Measurements from ENCODE around the gene EMILIN2. TPM values are rescaled to one million over a fixed set of nuclear protein-coding genes. Genes with fewer than 3 reads are reported as not detected.

Gene EMILIN2
- total RNA-seq, 1 donor from 2014 or later: 51.5 TPM

GRCh38 chr18:2960983-2961696 is 114.3 kb downstream of the EMILIN2 start:
- no peaks in the 10 kb centered on the region for H3K36me3 ChIP-seq
- peak overlapping the region; percentile 61 for H3K27ac ChIP-seq
- DNase-seq (no peak), ATAC-seq (no peak)
- H3K4me1 ChIP-seq: peaks cover 49% of the 10 kb centered on the region
- TF ChIP-seq CTCF (IDR thresholded peaks at IDR 0.05): no peak
- H3K9me3 ChIP-seq: no peaks in the 10 kb centered on the region
- H3K27me3 ChIP-seq (ENCODE audit: low read depth): no peaks in the 10 kb centered on the region
- intact Hi-C loops (cut with DNase I): no loop called here
- no peak overlapping the region for H3K4me3 ChIP-seq

- TF ChIP-seq CTCF (IDR thresholded peaks at IDR 0.05): no peak
Measured at GRCh38 chr18:2961821-2962220, 115.0 kb downstream of the EMILIN2 start.

GRCh38 chr18:2963048-2963447 is 116.2 kb downstream of the EMILIN2 start:
- Histone ChIP-seq H3K9me3 (no peaks in the 10 kb centered on the region), H3K4me3 (no peak overlapping the region), H3K27me3 (ENCODE audit: low read depth) (no peaks in the 10 kb centered on the region), H3K36me3 (no peaks in the 10 kb centered on the region), H3K4me1 (peaks cover 61% of the 10 kb centered on the region), H3K27ac (peak overlapping the region; percentile 15)
- intact Hi-C loops (cut with DNase I): no loop called here
- ATAC-seq (no peak), DNase-seq (no peak)
- TF ChIP-seq CTCF (IDR thresholded peaks at IDR 0.05): no peak

More at GRCh38 chr18:2961821-2962220, 115.0 kb downstream of the EMILIN2 start:
- H3K4me3 ChIP-seq: no peak overlapping the region
- no peaks in the 10 kb centered on the region for H3K36me3 ChIP-seq
- intact Hi-C loops (cut with DNase I): no loop called here
- H3K9me3 ChIP-seq: no peaks in the 10 kb centered on the region
- H3K4me1 ChIP-seq: peaks cover 54% of the 10 kb centered on the region
- no peaks in the 10 kb centered on the region for H3K27me3 ChIP-seq (ENCODE audit: low read depth)
- ATAC-seq: no peak
- DNase-seq: no peak
- peak overlapping the region; percentile 61 for H3K27ac ChIP-seq

GRCh38 chr18:2964361-2965010 is 117.7 kb downstream of the EMILIN2 start:
- intact Hi-C loops (cut with DNase I): no loop called here
- H3K4me1 ChIP-seq: peaks cover 61% of the 10 kb centered on the region

More at GRCh38 chr18:2964361-2965010, 117.7 kb downstream of the EMILIN2 start:
- Histone ChIP-seq H3K36me3 (no peaks in the 10 kb centered on the region), H3K9me3 (no peaks in the 10 kb centered on the region), H3K4me3 (no peak overlapping the region), H3K27ac (no peak overlapping the region), H3K27me3 (ENCODE audit: low read depth) (no peaks in the 10 kb centered on the region)
- no peak for ATAC-seq
- TF ChIP-seq CTCF (IDR thresholded peaks at IDR 0.05): no peak
- DNase-seq: no peak

Other genes with a start within 250 kb of the EMILIN2 start
- 55.9 TPM for gene SMCHD1, start 191.3 kb upstream of the EMILIN2 start, total RNA-seq
- gene LPIN2, start 166.1 kb downstream of the EMILIN2 start, total RNA-seq: 51.1 TPM